Keratinocyte (primary cell): ENCODE measurements around the gene FCGR2B.
"Not testable (repeated sequence)": the region's sequence is repeated elsewhere in the genome, so short reads cannot be mapped to it uniquely, and the experiment has no call there.

Source experiments
- EZH2 ChIP-seq: IDR thresholded peaks from one replicate; pipeline ENCODE4 v1.6.1; 2012; ENCODE audit warnings: inconsistent platforms, mild to moderate bottlenecking, low read length, moderate library complexity
- TF ChIP-seq, protein P1 (sequence below), 3 experiments: IDR thresholded peaks in 1 of 3; conservative IDR thresholded peaks in 1 of 3; optimal IDR thresholded peaks in 1 of 3; 2 replicates in 2 of 3; 3 replicates in 1 of 3; pipeline versions ENCODE3 to v1.5.1; 2011; ENCODE audit warnings: low read length in 3 of 3, mild to moderate bottlenecking in 3 of 3, moderate library complexity in 2 of 3, control low read depth in 1 of 3, inconsistent platforms in 1 of 3; ENCODE audit not compliant: insufficient read depth in 2 of 3; ENCODE audit errors: extremely low read depth in 1 of 3

DNA sequence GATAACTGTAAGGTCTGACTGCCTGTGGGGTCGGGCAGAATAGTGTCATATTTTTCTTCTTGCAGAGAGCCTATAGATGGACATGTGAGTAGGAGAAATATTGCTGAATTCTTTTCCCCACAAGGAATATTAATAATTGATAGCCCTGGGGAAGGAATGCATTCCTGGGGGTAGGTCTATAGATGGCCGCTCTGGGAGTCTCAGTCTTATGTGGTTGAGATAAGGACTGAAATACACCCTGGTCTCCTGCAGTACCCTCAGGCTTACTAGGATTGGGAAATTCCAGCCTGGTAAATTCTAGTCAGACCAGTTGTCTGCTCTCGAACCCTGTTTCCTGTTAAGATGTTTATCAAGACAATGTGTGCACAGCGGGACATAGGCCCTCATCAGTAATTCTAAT, 44.4 kb upstream of the FCGR2B start:
- TF ChIP-seq, protein P1, sequence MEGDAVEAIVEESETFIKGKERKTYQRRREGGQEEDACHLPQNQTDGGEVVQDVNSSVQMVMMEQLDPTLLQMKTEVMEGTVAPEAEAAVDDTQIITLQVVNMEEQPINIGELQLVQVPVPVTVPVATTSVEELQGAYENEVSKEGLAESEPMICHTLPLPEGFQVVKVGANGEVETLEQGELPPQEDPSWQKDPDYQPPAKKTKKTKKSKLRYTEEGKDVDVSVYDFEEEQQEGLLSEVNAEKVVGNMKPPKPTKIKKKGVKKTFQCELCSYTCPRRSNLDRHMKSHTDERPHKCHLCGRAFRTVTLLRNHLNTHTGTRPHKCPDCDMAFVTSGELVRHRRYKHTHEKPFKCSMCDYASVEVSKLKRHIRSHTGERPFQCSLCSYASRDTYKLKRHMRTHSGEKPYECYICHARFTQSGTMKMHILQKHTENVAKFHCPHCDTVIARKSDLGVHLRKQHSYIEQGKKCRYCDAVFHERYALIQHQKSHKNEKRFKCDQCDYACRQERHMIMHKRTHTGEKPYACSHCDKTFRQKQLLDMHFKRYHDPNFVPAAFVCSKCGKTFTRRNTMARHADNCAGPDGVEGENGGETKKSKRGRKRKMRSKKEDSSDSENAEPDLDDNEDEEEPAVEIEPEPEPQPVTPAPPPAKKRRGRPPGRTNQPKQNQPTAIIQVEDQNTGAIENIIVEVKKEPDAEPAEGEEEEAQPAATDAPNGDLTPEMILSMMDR (optimal IDR thresholded peaks at IDR 0.05 in 1 of 3, IDR thresholded peaks at IDR 0.05 in 1 of 3, conservative IDR thresholded peaks at IDR 0.05 in 1 of 3; ENCODE audit: extremely low read depth in 1 of 3, insufficient read depth in 2 of 3, low read length in 3 of 3): not testable (repeated sequence)
- not testable (repeated sequence) for TF ChIP-seq EZH2
